Vagina (tissue), 2 donors: ENCODE measurements around the gene DR1. TPM values are rescaled to one million over a fixed set of nuclear protein-coding genes. Genes with fewer than 3 reads are reported as not detected.
"Not testable (repeated sequence)": the region's sequence is repeated elsewhere in the genome, so short reads cannot be mapped to it uniquely, and the experiment has no call there.

Source experiments
- DNase-seq, 2 donors: peaks; one replicate each; pipeline ENCODE4 v3.0.0-alpha.2; 2017; ENCODE audit errors: extremely low spot score in 2 of 2
- H3K27ac ChIP-seq: fragments of 200-600 bp; sonication (generic); one replicate; pipeline ENCODE4 v1.5.1; 2019
- H3K27me3 ChIP-seq: fragments of 200-600 bp; sonication (generic); one replicate; pipeline ENCODE4 v1.5.1; 2019
- H3K36me3 ChIP-seq, 2 donors: fragments of 200-600 bp; sonication (generic); one replicate each; pipeline ENCODE4 v1.5.1; 2017 to 2019
- H3K4me1 ChIP-seq: fragments of 200-600 bp; sonication (generic); one replicate; pipeline ENCODE4 v1.5.1; 2019
- H3K4me3 ChIP-seq, 2 donors: fragments of 200-600 bp; sonication (generic); 1 replicate in 1 of 2; 2 replicates in 1 of 2; pipeline ENCODE4 v1.5.1; 2016 to 2019
- H3K9me3 ChIP-seq: fragments of 200-600 bp; sonication (generic); one replicate; pipeline ENCODE4 v1.5.1; 2019
- POLR2A ChIP-seq, 2 donors: fragments of 450-650 bp; IDR thresholded peaks; one replicate each; pipeline ENCODE4 v1.6.1; 2017; ENCODE audit warnings: antibody characterized with exemption in 2 of 2, mild to moderate bottlenecking in 2 of 2, moderate library complexity in 2 of 2
- POLR2AphosphoS5 ChIP-seq, 2 donors: sonication (generic); formaldehyde crosslinking; IDR thresholded peaks; one replicate each; pipeline ENCODE4 v1.9.0; 2017; ENCODE audit warnings: antibody characterized with exemption in 2 of 2, mild to moderate bottlenecking in 2 of 2, low read depth in 1 of 2; ENCODE audit not compliant: insufficient read depth in 1 of 2
- intact Hi-C: fragments of 100-400 bp; cut with DNase I; formaldehyde crosslinking; loops from one replicate; pipeline ENCODE4 v1.15.1; 2023
- total RNA-seq: library from RNA; depleted of rRNA; stranded (reverse); fragments of >200 nt; gene quantifications from one replicate; pipeline ENCODE4 v1.2.3, GENCODE V29; 2016
- TF ChIP-seq, protein P1 (sequence below), 3 experiments: fragments of 450-650 bp in 2 of 3; fragments of 200-600 bp in 1 of 3; sonication (generic) in 1 of 3; IDR thresholded peaks; one replicate each; pipeline ENCODE4 v1.5.1; 2017 to 2019; ENCODE audit warnings: antibody characterized with exemption in 3 of 3, mild to moderate bottlenecking in 2 of 3, moderate library complexity in 2 of 3

Gene DR1
- total RNA-seq, 1 donor from 2014 or later = 20.6 TPM

GRCh38 chr1:93384656-93385055, 38.9 kb downstream of the DR1 start:
- Histone ChIP-seq H3K4me1 (no peaks in the 10 kb centered on the region), H3K9me3 (no peaks in the 10 kb centered on the region), H3K27ac (no peak overlapping the region), H3K27me3 (no peaks in the 10 kb centered on the region), H3K4me3 (no peak overlapping the region), H3K36me3 (no peaks in the 10 kb centered on the region)
- TF ChIP-seq POLR2AphosphoS5 (IDR thresholded peaks at IDR 0.05; ENCODE audit: insufficient read depth in 1 of 2, low read depth in 1 of 2) = no peak
- TF ChIP-seq, protein P1, sequence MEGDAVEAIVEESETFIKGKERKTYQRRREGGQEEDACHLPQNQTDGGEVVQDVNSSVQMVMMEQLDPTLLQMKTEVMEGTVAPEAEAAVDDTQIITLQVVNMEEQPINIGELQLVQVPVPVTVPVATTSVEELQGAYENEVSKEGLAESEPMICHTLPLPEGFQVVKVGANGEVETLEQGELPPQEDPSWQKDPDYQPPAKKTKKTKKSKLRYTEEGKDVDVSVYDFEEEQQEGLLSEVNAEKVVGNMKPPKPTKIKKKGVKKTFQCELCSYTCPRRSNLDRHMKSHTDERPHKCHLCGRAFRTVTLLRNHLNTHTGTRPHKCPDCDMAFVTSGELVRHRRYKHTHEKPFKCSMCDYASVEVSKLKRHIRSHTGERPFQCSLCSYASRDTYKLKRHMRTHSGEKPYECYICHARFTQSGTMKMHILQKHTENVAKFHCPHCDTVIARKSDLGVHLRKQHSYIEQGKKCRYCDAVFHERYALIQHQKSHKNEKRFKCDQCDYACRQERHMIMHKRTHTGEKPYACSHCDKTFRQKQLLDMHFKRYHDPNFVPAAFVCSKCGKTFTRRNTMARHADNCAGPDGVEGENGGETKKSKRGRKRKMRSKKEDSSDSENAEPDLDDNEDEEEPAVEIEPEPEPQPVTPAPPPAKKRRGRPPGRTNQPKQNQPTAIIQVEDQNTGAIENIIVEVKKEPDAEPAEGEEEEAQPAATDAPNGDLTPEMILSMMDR (IDR thresholded peaks at IDR 0.05) = no peak
- no peak for TF ChIP-seq POLR2A (IDR thresholded peaks at IDR 0.05)
- intact Hi-C loops = no loop called here
- no peak for DNase-seq

DNA sequence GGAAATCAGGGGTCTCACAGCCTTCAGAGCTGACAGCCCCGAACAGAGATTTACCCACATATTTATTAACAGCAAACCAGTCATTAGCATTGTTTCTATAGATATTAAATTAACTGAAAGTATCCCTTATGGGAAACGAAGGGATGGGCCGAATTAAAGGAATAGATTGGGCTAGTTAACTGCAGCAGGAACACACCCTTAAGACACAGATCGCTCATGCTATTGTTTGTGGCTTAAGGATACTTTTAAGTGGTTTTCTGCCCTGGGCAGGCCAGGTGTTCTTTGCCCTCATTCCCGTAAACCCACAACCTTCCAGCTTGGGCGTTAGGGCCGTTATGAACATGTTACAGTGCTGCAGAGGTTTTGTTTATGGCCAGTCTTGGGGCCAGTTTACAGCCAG, 40.6 kb downstream of the DR1 start:
- H3K27ac ChIP-seq, DNase-seq, H3K27me3 ChIP-seq, H3K4me3 ChIP-seq, H3K9me3 ChIP-seq, H3K4me1 ChIP-seq, H3K36me3 ChIP-seq, intact Hi-C loops: not testable (repeated sequence)

- DNase-seq = no peak
- Histone ChIP-seq H3K27me3 (no peaks in the 10 kb centered on the region), H3K36me3 (no peaks in the 10 kb centered on the region), H3K4me1 (no peaks in the 10 kb centered on the region), H3K4me3 (no peak overlapping the region), H3K9me3 (no peaks in the 10 kb centered on the region), H3K27ac (no peak overlapping the region)
- no peak for TF ChIP-seq POLR2AphosphoS5 (IDR thresholded peaks at IDR 0.05; ENCODE audit: insufficient read depth in 1 of 2, low read depth in 1 of 2)
- TF ChIP-seq, protein P1 (IDR thresholded peaks at IDR 0.05) = no peak
- no peak for TF ChIP-seq POLR2A (IDR thresholded peaks at IDR 0.05)
- intact Hi-C loops = no loop called here
Observed at GRCh38 chr1:93394514-93394913, 48.8 kb downstream of the DR1 start.

- no peak overlapping the region for H3K27ac ChIP-seq
Observed at GRCh38 chr1:93395195-93395594, 49.5 kb downstream of the DR1 start.

DNA sequence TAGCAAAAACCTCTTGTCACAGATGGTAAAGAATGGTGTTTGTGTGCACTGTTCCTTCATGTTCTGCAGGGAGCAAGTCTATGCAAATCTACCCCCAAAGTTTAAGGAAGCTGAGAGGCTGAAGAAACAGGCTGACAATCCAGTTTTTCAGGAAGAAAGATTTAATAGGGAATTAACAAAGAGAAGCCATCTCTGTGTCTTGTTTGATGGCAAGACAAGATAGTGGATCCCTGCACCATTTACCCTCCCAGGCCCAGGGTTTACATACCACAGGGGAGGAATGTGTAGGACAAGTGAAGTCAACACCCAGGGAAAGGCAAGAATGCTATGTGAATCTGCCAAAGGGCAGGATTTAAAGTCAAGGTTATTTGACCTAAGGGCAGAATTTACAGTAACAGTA, 54.1 kb downstream of the DR1 start:
- no peak overlapping the region for H3K4me3 ChIP-seq
- no peaks in the 10 kb centered on the region for H3K4me1 ChIP-seq
- TF ChIP-seq, protein P1 (IDR thresholded peaks at IDR 0.05) = no peak
- H3K9me3 ChIP-seq = no peaks in the 10 kb centered on the region
- intact Hi-C loops = no loop called here
- H3K27me3 ChIP-seq = no peaks in the 10 kb centered on the region
- H3K36me3 ChIP-seq = no peaks in the 10 kb centered on the region
- DNase-seq = no peak
- no peak overlapping the region for H3K27ac ChIP-seq

More at GRCh38 chr1:93395195-93395594, 49.5 kb downstream of the DR1 start:
- Histone ChIP-seq H3K4me3 (no peak overlapping the region), H3K4me1 (no peaks in the 10 kb centered on the region), H3K9me3 (no peaks in the 10 kb centered on the region), H3K27me3 (no peaks in the 10 kb centered on the region), H3K36me3 (no peaks in the 10 kb centered on the region)
- no peak for TF ChIP-seq POLR2AphosphoS5 (IDR thresholded peaks at IDR 0.05; ENCODE audit: insufficient read depth in 1 of 2, low read depth in 1 of 2)
- TF ChIP-seq POLR2A (IDR thresholded peaks at IDR 0.05) = no peak
- TF ChIP-seq, protein P1 (IDR thresholded peaks at IDR 0.05) = no peak
- intact Hi-C loops = no loop called here
- DNase-seq = no peak

GRCh38 chr1:93408203-93408602, 62.5 kb downstream of the DR1 start:
- H3K9me3 ChIP-seq = no peaks in the 10 kb centered on the region
- no peaks in the 10 kb centered on the region for H3K36me3 ChIP-seq
- H3K4me3 ChIP-seq = no peak overlapping the region
- H3K27ac ChIP-seq = no peak overlapping the region
- no peak for DNase-seq
- intact Hi-C loops = no loop called here
- H3K27me3 ChIP-seq = no peaks in the 10 kb centered on the region
- TF ChIP-seq, protein P1 (IDR thresholded peaks at IDR 0.05) = no peak
- no peak for TF ChIP-seq POLR2A (IDR thresholded peaks at IDR 0.05)
- no peak for TF ChIP-seq POLR2AphosphoS5 (IDR thresholded peaks at IDR 0.05; ENCODE audit: insufficient read depth in 1 of 2, low read depth in 1 of 2)
- H3K4me1 ChIP-seq = no peaks in the 10 kb centered on the region
